H1 (cell line): ENCODE measurements around the gene ASPDH. TPM values are rescaled to one million over a fixed set of nuclear protein-coding genes. Genes with fewer than 3 reads are reported as not detected.

ENCODE experiments used
- BCL11A ChIP-seq, 2 experiments: IDR thresholded peaks; one replicate each; pipeline ENCODE4 v1.6.1; 2011; ENCODE audit warnings: low read depth in 2 of 2, low read length in 2 of 2, mild to moderate bottlenecking in 2 of 2
- BRCA1 ChIP-seq: IDR thresholded peaks from 2 replicates; pipeline ENCODE4 v1.6.1; 2012; ENCODE audit warnings: low read depth, low read length, improper control_type of control experiment
- NANOG ChIP-seq: IDR thresholded peaks from 2 replicates; pipeline ENCODE4 v1.6.1; 2011; ENCODE audit warnings: low read length, low read depth, mild to moderate bottlenecking, inconsistent platforms; ENCODE audit not compliant: insufficient read depth, poor library complexity, severe bottlenecking
- PHF8 ChIP-seq: fragments of 200-600 bp; sonication (generic); conservative IDR thresholded peaks from 2 replicates; pipeline ENCODE4 v1.7.1; 2012; ENCODE audit warnings: low read depth, mild to moderate bottlenecking, inconsistent platforms, low read length, moderate library complexity
- POLR2A ChIP-seq, 2 experiments: IDR thresholded peaks; 1 replicate in 1 of 2; 2 replicates in 1 of 2; pipeline ENCODE4 v1.6.1; 2011; ENCODE audit warnings: low read depth in 2 of 2, low read length in 2 of 2, mild to moderate bottlenecking in 2 of 2; ENCODE audit errors: control extremely low read depth in 1 of 2
- POLR2AphosphoS5 ChIP-seq: IDR thresholded peaks from 2 replicates; pipeline ENCODE4 v1.6.1; 2011; ENCODE audit warnings: low read depth, low read length
- RBBP5 ChIP-seq: IDR thresholded peaks from 2 replicates; pipeline ENCODE4 v1.7.1; 2012; ENCODE audit warnings: low read depth, mild to moderate bottlenecking, inconsistent platforms, low read length, moderate library complexity, borderline replicate concordance
- TAF7 ChIP-seq: optimal IDR thresholded peaks from 2 replicates; pipeline ENCODE3; 2011; ENCODE audit warnings: low read depth, mild to moderate bottlenecking, inconsistent platforms, low read length, moderate library complexity, borderline replicate concordance
- YY1 ChIP-seq: IDR thresholded peaks from 2 replicates; pipeline ENCODE4 v1.6.1; 2011; ENCODE audit warnings: low read depth, mild to moderate bottlenecking, low read length
- polyA plus RNA-seq, 7 experiments: library from polyadenylated mRNA; depleted of rRNA in 3 of 7; stranded (reverse) in 5 of 7; unstranded in 2 of 7; fragments of >200 nt in 5 of 7; fragments of 200-250 nt in 2 of 7; gene quantifications; 1 replicate in 5 of 7; 2 replicates in 1 of 7; 4 replicates in 1 of 7; pipeline versions ENCODE4 v1.2.1 to v1.2.3, GENCODE V29; 2011 to 2013; ENCODE audit warnings: missing spikeins in 2 of 7, mixed read lengths in 2 of 7
- total RNA-seq: library from RNA; stranded (reverse); fragmentation: NEBNext Ultra II Directional; extraction: Animal tissue kit (Norgen Biotek cat#: 25700); gene quantifications from 2 replicates; pipeline ENCODE4 v1.2.1, GENCODE V29; 2021
- TF ChIP-seq, protein P1 (sequence below): fragments of 300-600 bp; sonication (generic); IDR thresholded peaks from 2 replicates; pipeline ENCODE4 v1.7.1; 2012; ENCODE audit warnings: low read length, moderate library complexity, mild to moderate bottlenecking, inconsistent platforms; ENCODE audit not compliant: insufficient replicate concordance

ASPDH gene
- total and polyA plus RNA-seq, 2 of the 8 experiments (the other 6 are each of a cell fraction or from before 2014, with no cell fraction given), result not detected

DNA sequence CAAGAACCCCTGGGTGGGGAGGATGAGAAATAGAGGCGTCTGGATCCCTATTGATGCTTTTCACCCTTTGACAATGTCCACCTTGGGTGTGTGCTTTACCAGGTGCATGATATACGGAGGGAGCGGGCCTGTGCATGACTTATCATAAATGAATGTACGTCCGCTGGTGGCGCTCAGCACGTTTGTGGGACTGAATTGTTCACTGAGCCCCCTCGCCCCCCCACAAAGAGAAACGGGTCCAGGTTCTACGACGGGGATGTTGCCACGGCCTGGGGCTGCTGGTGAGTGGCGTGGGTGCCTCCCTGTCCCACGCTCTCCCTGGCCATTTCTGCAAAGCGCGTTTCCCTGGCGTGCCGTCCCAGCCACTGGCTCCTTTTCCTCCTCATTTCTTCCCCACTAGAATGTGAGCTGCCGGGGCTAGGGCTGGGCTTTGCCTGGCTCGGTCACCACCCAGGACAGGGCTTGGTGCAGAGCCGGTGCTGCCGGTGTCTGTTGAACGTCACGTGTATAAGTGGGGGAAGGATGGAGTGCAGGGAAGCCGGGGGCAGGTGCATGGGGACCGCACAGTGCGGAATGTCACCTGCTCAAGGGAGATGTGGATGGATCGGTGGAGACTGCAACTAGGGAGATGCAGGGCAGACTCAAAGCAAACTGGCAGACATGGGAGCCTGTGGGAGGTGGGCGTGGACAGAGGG is 33.0 kb upstream of the ASPDH start (continued):
- TF ChIP-seq, protein P1, sequence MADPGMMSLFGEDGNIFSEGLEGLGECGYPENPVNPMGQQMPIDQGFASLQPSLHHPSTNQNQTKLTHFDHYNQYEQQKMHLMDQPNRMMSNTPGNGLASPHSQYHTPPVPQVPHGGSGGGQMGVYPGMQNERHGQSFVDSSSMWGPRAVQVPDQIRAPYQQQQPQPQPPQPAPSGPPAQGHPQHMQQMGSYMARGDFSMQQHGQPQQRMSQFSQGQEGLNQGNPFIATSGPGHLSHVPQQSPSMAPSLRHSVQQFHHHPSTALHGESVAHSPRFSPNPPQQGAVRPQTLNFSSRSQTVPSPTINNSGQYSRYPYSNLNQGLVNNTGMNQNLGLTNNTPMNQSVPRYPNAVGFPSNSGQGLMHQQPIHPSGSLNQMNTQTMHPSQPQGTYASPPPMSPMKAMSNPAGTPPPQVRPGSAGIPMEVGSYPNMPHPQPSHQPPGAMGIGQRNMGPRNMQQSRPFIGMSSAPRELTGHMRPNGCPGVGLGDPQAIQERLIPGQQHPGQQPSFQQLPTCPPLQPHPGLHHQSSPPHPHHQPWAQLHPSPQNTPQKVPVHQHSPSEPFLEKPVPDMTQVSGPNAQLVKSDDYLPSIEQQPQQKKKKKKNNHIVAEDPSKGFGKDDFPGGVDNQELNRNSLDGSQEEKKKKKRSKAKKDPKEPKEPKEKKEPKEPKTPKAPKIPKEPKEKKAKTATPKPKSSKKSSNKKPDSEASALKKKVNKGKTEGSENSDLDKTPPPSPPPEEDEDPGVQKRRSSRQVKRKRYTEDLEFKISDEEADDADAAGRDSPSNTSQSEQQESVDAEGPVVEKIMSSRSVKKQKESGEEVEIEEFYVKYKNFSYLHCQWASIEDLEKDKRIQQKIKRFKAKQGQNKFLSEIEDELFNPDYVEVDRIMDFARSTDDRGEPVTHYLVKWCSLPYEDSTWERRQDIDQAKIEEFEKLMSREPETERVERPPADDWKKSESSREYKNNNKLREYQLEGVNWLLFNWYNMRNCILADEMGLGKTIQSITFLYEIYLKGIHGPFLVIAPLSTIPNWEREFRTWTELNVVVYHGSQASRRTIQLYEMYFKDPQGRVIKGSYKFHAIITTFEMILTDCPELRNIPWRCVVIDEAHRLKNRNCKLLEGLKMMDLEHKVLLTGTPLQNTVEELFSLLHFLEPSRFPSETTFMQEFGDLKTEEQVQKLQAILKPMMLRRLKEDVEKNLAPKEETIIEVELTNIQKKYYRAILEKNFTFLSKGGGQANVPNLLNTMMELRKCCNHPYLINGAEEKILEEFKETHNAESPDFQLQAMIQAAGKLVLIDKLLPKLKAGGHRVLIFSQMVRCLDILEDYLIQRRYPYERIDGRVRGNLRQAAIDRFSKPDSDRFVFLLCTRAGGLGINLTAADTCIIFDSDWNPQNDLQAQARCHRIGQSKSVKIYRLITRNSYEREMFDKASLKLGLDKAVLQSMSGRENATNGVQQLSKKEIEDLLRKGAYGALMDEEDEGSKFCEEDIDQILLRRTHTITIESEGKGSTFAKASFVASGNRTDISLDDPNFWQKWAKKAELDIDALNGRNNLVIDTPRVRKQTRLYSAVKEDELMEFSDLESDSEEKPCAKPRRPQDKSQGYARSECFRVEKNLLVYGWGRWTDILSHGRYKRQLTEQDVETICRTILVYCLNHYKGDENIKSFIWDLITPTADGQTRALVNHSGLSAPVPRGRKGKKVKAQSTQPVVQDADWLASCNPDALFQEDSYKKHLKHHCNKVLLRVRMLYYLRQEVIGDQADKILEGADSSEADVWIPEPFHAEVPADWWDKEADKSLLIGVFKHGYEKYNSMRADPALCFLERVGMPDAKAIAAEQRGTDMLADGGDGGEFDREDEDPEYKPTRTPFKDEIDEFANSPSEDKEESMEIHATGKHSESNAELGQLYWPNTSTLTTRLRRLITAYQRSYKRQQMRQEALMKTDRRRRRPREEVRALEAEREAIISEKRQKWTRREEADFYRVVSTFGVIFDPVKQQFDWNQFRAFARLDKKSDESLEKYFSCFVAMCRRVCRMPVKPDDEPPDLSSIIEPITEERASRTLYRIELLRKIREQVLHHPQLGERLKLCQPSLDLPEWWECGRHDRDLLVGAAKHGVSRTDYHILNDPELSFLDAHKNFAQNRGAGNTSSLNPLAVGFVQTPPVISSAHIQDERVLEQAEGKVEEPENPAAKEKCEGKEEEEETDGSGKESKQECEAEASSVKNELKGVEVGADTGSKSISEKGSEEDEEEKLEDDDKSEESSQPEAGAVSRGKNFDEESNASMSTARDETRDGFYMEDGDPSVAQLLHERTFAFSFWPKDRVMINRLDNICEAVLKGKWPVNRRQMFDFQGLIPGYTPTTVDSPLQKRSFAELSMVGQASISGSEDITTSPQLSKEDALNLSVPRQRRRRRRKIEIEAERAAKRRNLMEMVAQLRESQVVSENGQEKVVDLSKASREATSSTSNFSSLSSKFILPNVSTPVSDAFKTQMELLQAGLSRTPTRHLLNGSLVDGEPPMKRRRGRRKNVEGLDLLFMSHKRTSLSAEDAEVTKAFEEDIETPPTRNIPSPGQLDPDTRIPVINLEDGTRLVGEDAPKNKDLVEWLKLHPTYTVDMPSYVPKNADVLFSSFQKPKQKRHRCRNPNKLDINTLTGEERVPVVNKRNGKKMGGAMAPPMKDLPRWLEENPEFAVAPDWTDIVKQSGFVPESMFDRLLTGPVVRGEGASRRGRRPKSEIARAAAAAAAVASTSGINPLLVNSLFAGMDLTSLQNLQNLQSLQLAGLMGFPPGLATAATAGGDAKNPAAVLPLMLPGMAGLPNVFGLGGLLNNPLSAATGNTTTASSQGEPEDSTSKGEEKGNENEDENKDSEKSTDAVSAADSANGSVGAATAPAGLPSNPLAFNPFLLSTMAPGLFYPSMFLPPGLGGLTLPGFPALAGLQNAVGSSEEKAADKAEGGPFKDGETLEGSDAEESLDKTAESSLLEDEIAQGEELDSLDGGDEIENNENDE, result no peak
- TF ChIP-seq BRCA1 (no peak), RBBP5 (no peak), TAF7 (no peak), BCL11A (IDR thresholded peaks at IDR 0.05; ENCODE audit: low read depth in 2 of 2, low read length in 2 of 2) (no peak), PHF8 (no peak), NANOG (no peak), YY1 (no peak), POLR2AphosphoS5 (no peak), POLR2A (IDR thresholded peaks at IDR 0.05; ENCODE audit: control extremely low read depth in 1 of 2, low read depth in 2 of 2, low read length in 2 of 2) (no peak)
